Neural progenitor cell (in vitro differentiated cells): ENCODE measurements around the gene EXPH5.

Experiments used
- EZH2 ChIP-seq: fragments of 200-600 bp; sonication (generic); IDR thresholded peaks from 2 replicates; pipeline ENCODE4 v1.6.1; 2017; ENCODE audit warnings: antibody characterized with exemption, mild to moderate bottlenecking, moderate library complexity
- EZH2phosphoT487 ChIP-seq: fragments of 200-600 bp; sonication (generic); IDR thresholded peaks from 2 replicates; pipeline ENCODE4 v1.6.1; 2017; ENCODE audit warnings: antibody characterized with exemption
- TF ChIP-seq, protein P1 (sequence below): fragments of 200-600 bp; sonication (generic); IDR thresholded peaks from 2 replicates; pipeline ENCODE4 v1.5.1; 2017; ENCODE audit warnings: antibody characterized with exemption, mild to moderate bottlenecking

DNA sequence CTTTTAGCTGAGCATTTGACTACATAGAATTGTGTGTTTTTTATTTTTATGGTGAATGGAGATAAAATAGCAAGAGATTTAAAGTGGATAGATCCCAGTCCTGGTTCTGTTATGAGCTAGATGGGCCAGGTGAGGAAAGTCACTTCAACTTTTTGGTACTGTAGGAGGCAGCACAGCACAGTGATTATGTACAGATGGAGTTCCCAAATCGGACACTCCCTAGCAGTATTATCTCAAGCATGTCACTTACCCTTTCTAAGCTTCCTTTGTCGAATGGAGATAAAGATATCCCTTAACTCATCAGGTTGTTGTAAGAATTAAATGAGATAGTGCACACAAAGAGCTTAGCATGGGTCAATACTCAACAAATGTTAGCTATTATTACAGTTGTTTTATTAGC, 5.3 kb downstream of the EXPH5 start:
- TF ChIP-seq, protein P1, sequence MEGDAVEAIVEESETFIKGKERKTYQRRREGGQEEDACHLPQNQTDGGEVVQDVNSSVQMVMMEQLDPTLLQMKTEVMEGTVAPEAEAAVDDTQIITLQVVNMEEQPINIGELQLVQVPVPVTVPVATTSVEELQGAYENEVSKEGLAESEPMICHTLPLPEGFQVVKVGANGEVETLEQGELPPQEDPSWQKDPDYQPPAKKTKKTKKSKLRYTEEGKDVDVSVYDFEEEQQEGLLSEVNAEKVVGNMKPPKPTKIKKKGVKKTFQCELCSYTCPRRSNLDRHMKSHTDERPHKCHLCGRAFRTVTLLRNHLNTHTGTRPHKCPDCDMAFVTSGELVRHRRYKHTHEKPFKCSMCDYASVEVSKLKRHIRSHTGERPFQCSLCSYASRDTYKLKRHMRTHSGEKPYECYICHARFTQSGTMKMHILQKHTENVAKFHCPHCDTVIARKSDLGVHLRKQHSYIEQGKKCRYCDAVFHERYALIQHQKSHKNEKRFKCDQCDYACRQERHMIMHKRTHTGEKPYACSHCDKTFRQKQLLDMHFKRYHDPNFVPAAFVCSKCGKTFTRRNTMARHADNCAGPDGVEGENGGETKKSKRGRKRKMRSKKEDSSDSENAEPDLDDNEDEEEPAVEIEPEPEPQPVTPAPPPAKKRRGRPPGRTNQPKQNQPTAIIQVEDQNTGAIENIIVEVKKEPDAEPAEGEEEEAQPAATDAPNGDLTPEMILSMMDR: no peak
- TF ChIP-seq EZH2 (no peak), EZH2phosphoT487 (no peak)
